Stimulated activated CD8-positive, alpha-beta memory T cell treated with anti-CD3 and anti-CD28 coated beads, Interleukin-15, amount 100 ng/mL, for 24 hours (primary cell): ENCODE measurements around the gene FBXW5.
A peak's percentile ranks its signal among the peaks of the same experiment; 100 is the strongest.

Experiments used
- DNase-seq: peaks from one replicate; pipeline ENCODE4 v3.0.0-alpha.2; 2020; ENCODE audit warnings: low read depth

Gene FBXW5

DNA sequence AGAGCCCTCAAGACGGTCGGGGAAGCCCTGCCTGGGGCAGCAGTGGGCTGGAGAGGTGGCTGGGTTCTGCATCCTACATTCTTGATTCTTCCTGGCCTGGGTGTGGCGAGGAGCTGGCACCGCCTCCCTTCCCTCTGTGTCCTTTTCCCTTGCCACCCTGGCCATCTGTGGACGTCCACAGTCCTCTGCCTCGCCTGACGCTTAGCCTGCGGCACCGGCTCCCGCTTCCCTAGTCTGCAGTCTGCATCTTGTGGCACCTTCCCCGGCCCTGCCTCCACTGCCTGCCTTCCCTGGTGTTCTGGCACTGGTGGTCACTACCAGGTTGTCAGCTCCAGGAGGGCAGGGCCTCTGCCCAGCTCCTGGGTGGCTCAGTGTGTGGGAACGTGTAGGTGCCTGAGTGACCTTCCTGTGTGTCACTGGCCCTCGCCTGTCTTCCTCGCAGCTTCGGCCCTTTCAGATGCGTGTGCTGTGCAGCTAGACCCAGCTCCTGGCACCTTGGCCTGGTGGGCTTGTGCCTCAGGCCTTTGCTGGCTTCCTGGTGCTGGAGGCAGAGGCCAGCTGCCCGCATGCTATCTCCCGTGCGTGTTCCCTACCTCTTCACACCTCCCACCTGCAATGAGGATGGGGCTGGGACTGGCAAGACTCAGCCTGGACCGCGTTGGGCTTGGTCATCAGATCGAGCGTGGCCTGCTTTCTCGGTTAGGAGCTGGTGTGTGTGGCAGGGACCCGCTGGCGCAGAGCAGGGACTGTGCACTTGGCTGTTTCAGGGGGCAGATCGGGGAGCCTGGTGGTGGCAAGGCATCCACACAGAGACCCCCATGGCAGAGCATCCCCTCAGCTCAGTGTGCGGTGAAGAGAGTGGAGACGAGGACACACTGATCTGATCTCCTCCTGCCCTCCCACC is 37.3 kb downstream of the FBXW5 start:
- DNase-seq = no peak

DNA sequence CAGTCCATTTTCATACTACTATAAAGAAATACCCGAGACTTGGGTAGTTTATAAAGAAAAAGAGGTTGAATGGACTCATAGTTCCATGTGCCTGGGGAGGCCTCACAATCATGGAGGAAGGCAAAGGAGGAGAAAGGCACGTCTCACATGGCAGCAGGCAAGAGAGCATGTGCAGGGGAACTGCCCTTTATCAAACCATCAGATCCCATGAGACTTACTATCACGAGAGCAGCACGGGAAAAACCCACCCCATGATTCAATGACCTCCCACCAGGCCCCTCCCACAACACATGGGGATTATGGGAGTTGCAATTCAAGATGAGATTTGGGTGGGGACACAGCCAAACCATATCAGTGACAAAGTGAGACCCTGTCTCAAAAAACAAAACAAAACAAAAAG is 38.3 kb downstream of the FBXW5 start:
- no peak for DNase-seq

DNA sequence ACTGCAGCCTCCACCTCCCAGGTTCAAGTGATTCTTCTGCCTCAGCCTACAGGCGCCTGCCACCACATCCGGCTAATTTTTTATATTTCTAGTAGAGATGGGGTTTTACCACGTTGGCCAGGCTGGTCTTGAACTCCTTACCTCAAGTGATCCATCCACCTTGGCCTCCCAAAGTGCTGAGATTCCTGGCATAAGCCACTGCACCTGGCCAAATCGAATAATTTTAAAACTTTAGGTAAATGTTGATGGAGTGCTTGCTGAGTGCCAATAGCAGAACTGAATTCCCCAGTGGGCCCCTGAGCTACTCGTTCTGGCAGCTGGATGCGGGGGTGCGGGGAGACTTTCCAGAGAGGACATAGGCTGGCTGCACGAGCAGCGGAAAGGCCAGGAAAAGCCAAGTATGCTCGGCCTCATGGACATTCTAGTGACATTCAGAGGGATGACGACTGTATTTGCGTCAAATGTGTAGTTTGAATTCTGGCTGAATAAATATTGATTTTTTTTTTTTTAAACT is 41.4 kb downstream of the FBXW5 start:
- DNase-seq = no peak

DNA sequence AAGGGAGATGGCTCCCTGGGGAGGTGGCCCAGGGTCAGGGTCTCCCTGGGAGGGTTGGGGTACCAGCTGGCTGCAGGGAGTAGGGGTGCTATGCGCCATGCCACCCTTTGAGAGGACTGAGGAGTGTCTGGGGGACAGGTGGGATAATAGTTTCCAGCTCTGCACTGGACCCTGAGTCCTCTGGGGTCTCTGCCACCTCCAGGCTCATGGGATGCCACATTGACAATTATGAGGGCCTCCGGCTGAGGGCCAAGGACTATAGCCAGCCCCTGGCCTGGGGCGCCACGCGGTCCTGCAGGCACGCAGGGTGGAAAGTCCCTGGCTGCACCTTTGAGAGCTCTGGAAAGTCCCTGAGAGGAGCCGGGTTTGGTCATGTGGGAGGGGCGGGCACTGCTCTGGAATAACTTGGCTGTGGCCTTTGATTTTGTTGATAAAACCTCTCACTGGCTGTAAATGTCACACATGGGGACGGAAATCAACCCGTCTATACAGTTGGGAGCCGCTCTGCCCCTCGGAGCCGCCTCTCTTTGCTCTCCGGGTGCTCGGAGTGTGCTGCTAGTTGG is 42.2 kb downstream of the FBXW5 start:
- peak; percentile 50 for DNase-seq

DNA sequence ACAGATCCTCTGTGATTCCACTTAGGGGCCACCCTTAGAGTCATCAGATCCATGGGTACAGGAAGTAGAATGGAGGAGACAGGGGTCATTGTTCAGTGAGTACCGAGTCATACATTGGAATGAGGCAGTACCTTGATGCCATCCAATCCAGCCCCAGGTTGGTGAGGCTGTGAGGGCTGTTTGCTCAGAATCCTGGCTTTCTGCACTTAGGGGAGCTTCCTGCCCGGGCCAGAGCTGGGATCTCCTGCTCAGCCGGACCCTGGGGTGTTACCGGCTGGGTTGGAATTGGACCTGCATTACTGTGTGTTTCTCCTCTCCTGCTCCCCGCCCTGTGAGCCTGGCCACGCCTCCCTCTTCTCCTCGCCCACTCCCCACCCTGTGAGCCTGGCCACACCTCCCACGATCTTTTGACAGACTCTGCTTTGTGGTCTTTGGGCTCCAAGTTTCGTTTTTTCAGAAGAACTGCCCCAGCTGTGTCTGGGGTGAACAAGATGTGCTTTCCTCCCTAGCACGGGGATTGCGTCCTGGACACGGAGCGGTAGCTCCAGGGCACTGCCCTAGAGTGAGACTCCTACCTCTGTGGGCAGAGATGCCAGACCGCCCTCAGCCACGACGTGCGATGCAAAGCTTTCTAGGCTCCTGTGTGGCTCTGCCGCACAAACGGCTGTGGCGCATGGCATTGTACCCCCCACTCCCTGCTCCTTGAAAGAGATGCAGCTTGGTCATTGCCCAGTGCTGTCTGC is 42.9 kb downstream of the FBXW5 start:
- peak; percentile 26 for DNase-seq

DNA sequence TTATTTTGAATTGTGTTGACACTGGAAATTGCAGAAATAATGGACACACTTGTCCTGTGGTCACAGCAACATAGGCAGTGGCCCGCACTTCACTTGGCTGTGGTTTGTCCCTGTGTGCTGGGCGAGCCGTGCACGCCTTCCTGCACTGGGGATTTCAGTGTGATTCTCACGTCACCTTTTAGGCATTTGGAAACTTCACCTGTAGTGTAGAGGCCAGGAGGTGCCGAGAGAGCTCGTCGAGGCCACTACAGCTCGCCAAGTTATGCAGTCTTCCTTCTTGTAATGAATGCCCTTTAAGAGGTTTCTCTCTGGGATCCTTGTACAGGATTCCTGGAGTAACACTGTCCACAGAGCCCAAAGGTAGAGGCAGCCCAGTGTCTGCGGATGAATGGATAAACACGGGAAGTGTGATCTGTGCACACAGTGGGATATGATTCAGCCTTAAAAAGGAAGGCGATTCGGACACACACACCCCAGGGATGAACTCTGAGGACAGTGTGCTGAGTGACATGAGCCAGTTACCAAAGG is 43.5 kb downstream of the FBXW5 start:
- no peak for DNase-seq

DNA sequence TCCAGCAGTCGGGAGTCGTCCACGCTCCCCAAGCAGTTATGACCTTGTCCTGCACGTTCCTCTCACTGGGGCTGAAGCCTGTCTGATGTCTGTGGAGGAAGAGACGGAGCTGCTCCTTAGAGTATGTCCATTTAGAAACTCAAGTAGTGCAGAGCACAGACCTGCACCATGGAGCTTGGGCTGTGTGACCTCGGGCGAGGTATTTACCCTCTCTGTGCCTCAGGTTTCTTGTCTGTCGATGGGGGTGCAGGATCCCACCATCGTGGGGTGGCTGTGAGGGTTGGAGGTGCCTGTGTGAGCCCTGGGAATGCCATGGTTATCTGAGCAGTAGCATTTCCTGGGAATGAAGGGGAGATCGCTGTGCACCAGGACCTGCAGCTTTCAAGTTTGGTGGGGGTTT is 44.0 kb downstream of the FBXW5 start:
- no peak for DNase-seq

DNA sequence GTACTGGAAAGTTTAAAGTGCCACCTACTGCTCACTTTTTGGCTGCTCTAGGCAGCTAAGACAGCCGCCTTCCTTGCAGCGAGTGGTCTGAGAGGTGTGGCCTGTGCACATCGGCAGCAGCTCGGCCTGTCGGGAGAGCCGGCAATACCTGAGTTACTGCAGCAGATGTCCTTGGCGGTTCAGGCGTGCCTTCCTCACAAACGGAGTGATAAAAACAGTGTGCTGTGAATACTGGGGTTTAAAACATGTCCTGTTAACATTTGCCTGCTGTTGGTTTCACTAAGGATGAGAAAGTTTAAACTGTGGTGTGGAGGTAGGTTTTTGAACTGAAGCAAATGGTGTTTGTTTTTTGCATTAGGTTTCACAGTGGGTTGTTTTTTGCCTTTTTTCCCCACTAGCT is 45.3 kb downstream of the FBXW5 start:
- no peak for DNase-seq

DNA sequence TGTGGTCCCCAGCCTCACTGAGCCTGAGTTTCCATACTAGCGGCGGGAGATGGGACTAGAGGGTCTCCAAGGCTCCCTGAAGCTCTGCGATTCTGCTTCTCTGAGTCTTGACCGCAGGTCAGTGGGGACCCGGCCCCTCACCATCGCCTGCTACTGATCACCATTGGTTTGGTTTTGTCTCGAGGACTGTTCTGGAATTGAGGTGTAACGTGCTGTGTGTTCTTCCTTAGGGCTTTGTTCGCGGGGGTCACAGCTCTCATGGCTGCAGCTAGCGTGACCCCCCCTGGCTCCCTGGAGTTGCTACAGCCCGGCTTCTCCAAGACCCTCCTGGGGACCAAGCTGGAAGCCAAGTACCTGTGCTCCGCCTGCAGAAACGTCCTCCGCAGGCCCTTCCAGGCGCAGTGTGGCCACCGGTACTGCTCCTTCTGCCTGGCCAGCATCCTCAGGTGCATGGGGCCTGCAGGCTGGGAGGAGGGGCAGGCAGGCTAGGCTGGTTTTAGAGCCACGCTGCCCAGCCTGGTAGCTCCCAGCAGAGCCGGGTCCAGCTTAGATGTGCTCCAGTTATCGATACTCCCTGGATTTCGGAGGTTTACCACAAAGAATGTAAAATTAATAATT is 45.9 kb downstream of the FBXW5 start:
- no peak for DNase-seq

DNA sequence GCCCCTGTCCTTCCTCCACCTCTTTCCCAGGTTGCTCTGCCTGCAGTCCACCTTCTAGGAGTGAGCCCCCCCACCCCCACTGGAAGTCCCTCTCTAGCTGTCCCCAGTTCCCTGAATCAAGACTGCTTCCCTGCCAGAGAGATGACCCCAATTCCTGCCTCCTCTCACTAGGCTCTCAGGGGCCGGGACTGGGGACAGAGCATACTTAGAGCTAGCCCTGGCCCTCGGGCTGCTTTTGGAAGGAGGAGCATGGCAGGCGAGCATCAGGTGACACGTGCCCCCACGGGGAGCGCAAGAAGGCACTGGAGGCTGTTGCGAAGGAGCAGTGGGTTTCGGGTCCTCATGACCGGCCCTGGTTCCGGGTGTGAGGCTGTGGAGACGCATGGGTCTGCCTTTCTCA is 48.5 kb downstream of the FBXW5 start:
- no peak for DNase-seq

DNA sequence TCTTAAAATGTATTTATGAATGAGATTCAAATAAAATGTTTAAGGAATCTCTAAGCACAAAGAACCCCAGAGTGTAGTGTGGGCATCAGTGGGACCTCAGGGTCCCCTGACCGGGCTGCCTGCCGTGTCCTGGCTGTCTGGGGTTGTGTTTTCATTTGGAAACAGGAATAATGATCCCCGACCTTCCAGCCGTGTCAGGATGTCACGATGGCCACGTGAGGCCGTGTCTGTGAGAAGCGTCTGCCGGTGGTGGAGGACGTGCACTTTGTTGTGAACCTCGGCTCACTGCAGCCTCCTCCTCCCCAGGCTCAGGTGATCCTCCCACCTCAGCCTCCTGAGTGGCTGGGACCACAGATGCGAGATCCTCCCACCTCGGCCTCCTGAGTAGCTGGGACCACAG is 53.9 kb downstream of the FBXW5 start:
- DNase-seq = no peak
